Medulla oblongata (tissue), 1 donor: Measurements from ENCODE around the gene TMEM204.

Source experiments
- DNase-seq: peaks from one replicate; pipeline ENCODE4 v3.0.0-alpha.2; 2015; ENCODE audit errors: extremely low spot score

TMEM204 gene

DNA sequence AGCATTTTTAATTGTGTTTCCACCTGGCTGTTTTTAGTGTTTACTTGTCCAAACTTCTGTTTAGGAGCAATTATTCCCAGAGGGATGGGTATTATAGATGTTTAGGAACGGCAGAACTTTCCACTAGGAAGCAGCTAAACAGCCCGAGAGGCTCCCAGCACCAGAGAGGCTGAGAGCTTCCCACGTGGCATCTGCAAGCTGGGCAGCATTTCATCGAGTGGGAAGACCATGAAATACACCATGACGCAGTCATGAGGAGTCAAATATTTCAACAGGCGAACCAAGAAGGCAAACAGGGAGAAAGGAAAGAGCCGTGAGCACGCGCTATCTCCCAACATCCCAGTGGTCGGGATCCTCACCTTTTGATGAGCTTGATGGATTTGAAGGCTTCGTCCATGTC is 24.1 kb downstream of the TMEM204 start:
- no peak for DNase-seq

DNA sequence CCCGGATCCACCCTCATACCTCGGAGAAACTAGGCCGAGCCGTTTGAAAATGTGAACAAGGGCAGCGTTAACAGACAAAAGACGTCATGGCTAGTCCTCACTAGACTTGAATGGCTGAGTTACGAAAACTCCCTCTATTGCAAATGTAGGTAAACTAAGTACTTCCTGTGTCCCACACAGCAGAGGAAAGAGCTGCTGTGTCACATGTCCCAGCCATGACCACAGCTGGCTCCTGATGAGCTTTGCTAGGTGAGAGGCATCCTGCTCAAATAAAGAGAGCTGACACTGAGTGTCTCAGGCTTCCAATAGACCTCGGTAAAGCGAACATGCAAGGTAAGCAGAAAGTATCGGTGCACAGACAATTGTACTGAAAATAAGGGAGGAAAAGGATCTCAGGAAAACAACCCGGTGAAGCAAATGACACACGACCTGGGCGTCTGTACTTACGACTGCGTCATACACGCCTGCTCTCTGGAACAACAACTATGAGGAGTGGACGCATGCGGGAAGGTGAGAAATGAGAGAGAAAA is 26.0 kb downstream of the TMEM204 start:
- DNase-seq, result no peak

GRCh38 chr16:1560153-1560552 is 26.7 kb downstream of the TMEM204 start:
- DNase-seq, result no peak

GRCh38 chr16:1560866-1561265 is 27.4 kb downstream of the TMEM204 start:
- no peak for DNase-seq

- DNase-seq, result no peak
These were observed 27.8 kb downstream of the TMEM204 start for GRCh38 chr16:1561266-1561665.

DNA sequence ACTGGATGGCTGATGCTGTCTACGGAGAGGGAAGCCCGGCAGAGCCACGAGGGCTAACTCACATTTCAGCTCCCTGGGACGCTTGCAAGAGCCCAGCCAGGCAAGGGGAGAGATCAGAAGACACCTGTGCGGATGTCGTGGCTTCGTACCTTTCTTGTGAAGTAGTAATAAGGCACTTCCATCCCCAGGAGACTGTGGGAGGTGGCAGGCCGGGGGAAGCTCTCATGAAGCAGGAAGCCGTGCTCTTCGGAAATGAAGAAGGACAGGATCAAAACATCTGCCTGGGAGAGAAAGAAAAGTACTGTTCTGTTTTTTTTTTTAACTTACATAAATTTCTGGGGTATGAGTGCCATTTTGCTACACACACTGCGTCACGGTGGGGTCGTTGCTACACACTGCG is 28.4 kb downstream of the TMEM204 start:
- no peak for DNase-seq

GRCh38 chr16:1563786-1564185 is 30.3 kb downstream of the TMEM204 start:
- DNase-seq, result no peak

DNA sequence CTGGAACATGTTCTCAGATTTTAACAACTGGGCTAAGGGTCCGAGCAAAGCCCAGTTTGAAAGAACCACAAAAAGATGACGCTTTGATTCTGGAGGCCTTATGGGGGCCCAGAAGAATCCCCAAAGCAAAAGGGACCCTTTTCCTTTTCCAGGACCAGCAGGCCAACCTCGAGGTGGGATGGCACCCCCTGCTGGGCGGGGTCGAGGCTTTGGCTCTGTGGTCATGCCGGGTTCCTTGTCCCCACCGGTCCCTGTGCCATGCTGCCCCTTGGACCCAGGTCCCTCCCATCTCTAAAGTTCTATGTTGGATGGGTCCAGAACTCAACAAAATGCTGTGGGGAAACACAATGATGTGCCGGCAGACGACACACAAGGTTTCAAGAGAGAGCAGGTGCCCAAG is 30.9 kb downstream of the TMEM204 start:
- no peak for DNase-seq

DNA sequence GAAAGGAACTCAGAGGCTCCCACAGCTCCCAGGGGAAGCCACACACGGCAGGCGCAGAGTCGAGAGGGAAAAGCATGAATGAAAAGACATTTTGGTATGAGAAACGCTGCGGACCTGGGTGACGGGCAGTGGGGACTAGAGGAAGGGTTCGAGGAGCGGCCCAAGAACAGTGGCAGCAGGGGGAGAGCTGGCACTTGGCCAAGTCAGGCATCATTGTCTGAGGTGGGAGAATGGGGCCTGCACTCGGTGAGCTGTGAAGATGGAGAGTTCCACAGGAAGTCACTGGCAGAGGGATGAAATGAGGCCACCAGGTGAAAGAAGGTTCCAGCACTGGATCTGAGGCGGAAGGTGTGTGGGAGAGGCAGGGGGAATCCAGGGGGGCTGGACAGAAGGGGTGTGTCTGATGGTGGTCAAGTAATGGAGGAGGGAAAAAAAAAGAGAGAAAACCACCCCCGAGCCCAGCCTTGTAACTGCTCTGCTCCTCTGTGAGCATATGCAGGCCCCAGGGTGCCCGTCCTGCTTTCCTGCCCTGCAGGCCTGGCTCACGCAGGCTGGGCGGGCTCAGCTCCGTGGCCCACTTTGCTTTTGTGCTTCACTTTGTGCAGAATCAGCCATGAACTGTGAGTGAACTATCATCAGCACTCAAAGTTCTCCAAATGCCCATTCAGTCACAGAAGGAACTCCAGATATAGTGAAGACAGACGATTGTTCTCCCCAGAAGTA is 31.8 kb downstream of the TMEM204 start:
- DNase-seq, result no peak

DNA sequence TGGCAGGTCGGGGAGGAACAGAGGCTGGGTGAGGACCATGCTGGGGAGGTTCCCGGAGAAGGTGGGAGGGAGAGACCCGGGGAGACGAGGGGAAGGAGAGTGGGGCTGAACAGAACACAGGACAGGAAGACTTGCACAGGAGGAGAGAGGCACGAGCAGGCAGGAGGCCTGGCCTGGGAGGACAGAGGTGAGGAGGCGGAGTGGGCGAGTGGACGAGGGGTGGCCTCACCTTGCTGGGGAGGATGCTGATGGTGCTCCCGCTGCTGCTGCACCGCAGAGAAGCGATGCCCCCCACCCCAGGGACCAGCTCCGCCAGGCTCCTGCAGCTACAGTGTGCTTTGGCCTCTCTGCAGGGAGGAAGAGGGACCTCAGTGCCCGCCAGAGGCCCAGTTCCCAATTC is 34.5 kb downstream of the TMEM204 start:
- no peak for DNase-seq

- DNase-seq, result no peak
These were observed 37.7 kb downstream of the TMEM204 start for GRCh38 chr16:1571012-1571671.

GRCh38 chr16:1572673-1573072 is 39.2 kb downstream of the TMEM204 start:
- DNase-seq, result no peak

- no peak for DNase-seq
These were observed 39.8 kb downstream of the TMEM204 start for GRCh38 chr16:1573301-1573700.

- no peak for DNase-seq
These were observed 42.1 kb downstream of the TMEM204 start for GRCh38 chr16:1575578-1575977.

DNA sequence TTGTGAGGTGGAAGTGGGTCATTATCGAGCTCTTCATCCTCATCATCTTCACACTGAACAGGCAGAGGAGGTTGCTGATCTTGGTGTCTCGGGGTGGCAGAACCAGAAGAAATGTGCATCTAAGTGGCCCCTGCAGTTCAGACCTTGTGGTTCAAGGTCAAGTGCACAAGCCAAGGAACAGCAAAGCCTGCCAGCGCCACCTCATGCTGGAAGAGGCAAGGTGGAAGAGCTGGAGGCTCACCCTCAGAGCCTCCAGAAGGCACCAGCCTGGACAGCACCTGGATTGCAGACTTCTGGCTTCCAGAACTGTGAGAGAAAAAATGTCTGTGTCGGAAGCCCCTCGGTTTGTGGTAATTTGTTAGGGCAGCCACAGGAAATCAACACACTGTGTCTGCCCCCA is 45.7 kb downstream of the TMEM204 start:
- no peak for DNase-seq

GRCh38 chr16:1580256-1580655 is 46.8 kb downstream of the TMEM204 start:
- DNase-seq, result no peak

- no peak for DNase-seq
These were observed 47.5 kb downstream of the TMEM204 start for GRCh38 chr16:1580956-1581355.

- no peak for DNase-seq
These were observed 48.3 kb downstream of the TMEM204 start for GRCh38 chr16:1581804-1582203.

DNA sequence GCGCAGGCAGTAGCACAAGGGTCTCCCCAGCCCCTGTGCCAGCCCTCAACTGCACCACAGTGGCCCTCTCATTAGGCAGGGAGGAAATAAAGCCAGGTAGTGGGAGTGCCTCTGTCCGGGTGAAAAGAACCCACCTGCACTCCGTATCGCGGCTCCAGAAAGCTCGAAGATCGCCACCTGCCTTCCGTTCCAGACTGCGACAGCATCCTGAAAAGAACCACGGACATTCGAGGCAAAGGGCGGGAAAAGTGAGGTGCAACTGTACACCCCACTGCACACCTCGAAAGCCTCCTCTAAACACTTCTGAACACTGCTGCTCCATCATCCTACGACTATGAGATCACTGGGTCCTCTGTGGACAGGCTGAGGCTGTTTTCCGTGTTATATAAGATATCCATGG is 49.7 kb downstream of the TMEM204 start:
- DNase-seq, result no peak

DNA sequence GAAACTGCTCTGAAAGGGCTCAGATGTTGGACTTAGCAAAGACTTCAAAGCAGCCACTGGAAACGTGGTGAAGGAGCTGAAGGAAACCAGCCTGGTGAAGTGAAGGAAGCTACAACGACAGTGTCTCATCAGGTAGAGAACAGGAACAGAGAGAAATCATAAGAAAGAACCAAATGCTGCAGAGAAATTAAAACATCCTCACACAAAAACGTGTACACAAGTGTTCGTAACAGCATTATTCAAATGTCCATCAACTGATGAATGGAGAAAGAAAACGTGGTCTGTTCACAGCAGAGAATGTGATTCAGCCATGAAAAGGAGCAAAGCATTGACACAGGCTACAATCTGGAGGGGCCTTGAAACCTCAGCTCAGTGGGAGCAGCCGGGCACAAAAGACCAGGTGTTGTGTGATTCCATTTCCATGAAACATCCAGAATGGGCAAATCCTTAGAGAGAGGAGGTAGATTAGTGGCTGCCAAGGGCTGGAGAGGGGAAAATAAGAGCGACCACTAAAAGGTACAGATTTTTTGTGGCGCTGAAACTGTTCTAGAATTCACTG is 51.5 kb downstream of the TMEM204 start:
- DNase-seq, result no peak

GRCh38 chr16:1590366-1590765 is 56.9 kb downstream of the TMEM204 start:
- DNase-seq, result no peak

DNA sequence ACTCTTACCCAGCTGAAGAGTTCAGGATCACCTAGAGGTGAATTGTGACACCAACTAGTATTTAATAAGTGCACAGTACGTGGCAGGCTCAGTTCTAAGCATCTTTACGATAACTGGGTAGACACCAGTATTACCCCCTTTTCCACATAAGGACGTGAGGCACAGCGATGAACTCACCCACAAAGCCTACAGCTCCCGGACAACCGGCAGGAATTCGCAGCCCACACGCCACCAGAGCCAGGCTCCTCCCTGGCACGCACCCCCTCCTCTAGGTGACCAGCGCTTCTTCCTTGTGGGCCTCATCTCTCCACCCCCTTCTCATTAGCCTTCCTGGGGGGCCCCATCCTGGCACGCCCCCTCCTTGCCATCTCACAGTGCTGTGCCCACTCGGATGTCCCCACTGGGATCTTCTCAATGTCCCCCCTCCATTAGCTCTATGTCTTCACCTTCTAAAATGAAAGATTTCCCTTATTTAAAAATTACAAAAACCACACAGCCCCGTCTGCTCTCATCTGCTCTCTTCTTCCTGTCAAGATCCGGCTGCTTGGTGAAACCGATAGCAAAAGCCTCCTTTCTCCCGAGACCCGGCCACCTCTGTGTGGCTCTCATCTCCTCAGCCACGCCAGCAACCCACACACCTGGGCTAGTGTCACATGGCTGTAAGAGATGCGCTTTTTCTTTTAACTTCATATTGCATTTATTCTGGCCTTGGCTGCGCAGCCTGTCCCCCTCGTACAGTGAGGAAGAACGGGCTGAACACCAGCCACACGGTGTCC is 57.7 kb downstream of the TMEM204 start:
- no peak for DNase-seq
